GM12874 (cell line): ENCODE data around the gene TRIP10.

Source experiments
- TF ChIP-seq, protein P1 (sequence below): IDR thresholded peaks from 2 replicates; pipeline ENCODE4 v1.5.1; 2011; ENCODE audit warnings: low read depth, mild to moderate bottlenecking, control low read depth, low read length, moderate library complexity; ENCODE audit not compliant: insufficient read depth

Gene TRIP10, protein sequence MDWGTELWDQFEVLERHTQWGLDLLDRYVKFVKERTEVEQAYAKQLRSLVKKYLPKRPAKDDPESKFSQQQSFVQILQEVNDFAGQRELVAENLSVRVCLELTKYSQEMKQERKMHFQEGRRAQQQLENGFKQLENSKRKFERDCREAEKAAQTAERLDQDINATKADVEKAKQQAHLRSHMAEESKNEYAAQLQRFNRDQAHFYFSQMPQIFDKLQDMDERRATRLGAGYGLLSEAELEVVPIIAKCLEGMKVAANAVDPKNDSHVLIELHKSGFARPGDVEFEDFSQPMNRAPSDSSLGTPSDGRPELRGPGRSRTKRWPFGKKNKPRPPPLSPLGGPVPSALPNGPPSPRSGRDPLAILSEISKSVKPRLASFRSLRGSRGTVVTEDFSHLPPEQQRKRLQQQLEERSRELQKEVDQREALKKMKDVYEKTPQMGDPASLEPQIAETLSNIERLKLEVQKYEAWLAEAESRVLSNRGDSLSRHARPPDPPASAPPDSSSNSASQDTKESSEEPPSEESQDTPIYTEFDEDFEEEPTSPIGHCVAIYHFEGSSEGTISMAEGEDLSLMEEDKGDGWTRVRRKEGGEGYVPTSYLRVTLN

DNA sequence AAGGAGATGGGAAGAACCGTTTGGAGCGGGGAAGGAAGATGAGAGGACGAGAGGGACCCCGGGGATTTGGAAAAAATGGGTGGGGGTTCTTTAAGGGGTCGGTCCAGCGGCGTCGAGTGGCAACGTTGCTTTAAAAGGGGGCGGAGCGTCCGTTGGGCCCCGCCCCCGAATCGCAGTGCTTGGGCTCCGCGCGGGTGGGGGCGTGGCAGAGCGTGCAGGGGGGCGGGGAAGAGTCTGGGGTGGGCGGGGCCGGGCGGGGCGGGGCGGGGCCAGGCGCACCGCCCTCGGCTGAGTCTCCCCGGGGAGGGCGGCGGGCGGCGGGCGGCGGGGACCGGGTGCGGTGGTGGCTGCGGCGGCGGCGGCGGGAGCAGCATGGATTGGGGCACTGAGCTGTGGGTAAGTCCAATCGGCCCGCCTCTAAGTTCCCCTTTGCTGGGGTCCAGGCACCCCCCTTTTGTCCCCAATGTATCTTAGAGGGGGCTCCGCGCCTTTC, at the start of gene TRIP10:
Gene TRIP10, plus strand, starts transcription at position 291 of the 493 bp plus-strand sequence. Its CDS starts 82 bp downstream, at position 373.
- TF ChIP-seq, protein P1, sequence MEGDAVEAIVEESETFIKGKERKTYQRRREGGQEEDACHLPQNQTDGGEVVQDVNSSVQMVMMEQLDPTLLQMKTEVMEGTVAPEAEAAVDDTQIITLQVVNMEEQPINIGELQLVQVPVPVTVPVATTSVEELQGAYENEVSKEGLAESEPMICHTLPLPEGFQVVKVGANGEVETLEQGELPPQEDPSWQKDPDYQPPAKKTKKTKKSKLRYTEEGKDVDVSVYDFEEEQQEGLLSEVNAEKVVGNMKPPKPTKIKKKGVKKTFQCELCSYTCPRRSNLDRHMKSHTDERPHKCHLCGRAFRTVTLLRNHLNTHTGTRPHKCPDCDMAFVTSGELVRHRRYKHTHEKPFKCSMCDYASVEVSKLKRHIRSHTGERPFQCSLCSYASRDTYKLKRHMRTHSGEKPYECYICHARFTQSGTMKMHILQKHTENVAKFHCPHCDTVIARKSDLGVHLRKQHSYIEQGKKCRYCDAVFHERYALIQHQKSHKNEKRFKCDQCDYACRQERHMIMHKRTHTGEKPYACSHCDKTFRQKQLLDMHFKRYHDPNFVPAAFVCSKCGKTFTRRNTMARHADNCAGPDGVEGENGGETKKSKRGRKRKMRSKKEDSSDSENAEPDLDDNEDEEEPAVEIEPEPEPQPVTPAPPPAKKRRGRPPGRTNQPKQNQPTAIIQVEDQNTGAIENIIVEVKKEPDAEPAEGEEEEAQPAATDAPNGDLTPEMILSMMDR = no peak

DNA sequence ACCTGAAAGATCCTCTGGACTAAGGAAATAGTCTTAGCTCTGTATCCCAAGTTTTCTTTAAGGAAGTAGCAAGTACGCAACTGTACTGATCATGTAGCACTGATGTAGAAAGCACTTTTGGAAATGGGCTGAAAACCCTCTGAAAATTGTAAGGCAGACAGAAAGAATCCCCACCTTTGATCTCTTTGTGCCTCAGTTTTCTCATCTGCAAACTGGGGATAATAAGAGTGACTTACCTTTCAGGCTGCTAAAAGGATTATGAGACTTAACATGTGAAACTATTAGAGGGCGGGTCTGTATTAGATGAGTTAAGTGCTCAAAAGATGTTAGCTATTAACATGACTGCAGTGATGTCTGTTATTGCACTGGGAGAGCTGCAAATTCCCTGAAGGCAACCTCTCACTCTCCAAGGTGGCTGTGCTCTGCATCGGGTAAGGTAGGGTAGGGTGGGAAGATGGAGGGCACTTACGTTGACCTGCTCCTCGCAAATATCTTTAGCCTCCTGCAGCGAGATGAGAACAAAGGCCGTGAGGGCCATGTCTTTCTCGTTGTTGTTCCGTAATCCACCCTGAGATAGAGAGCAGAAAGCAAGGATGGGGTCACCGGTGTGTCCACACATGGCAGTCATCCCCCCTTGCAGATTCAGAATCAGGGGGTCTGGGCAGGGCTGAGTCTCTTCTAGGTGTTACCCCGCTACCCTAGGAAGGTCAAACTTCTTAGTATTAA, 49.2 kb upstream of the TRIP10 start:
- TF ChIP-seq, protein P1 = no peak

DNA sequence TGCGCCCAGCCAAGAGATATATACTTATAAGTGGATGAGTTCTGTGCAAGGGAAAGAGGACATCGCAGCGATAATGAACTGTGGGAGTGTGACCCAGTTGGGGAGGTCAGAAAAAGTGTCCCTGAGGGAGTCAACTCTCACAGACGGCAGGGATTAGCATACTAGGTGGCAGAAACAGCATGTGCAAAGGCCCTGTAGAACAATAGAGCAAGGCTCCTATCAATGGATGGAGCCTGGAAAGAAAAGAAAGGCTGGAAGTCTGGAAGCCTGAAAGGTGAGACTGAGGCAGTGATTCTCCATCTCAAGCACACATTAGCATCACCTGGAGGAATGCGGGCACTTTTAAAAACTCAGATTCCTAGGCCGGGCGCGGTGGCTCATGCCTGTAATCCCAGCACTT, 48.1 kb upstream of the TRIP10 start:
- TF ChIP-seq, protein P1 = no peak

DNA sequence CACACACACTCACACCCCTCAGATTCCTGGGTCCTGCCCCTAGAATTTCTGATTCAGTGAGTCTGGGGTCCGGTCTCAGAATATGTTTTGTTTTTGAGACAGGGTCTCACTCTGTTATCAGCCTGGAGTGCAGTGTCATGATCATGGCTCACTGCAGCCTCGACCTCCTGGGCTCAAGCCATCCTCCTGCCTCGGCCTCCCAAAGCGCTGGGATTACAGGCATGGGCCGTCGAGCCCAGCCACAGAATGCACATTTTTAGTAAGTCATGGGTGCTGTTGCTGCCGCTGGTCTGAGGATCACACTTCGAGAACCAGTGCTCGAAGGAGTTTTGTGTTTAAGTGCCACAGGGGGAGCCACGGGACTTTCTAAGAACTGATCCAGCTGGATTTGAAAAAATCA, 47.5 kb upstream of the TRIP10 start:
- TF ChIP-seq, protein P1 = no peak

DNA sequence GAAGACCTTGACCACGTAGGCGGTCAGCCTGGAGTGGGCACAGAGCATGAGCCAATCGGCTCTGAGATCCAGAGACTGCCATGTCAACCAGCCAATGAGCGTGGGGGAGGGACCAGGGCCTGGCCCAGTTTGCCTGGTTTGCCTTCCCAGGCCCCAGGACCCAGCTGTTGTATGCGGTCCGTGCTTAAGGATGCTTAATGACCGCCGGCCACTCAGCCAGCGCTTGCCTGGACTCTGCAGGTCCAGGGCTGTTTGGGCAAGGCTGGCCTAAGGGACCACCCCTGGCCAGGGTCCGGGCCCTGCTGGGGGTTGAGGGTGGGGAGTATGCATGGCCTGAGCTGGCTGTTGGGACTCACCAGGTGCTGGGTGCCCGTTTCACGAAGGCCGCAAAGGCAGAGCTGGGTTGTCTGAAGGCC, 46.4 kb upstream of the TRIP10 start:
- TF ChIP-seq, protein P1 = no peak

DNA sequence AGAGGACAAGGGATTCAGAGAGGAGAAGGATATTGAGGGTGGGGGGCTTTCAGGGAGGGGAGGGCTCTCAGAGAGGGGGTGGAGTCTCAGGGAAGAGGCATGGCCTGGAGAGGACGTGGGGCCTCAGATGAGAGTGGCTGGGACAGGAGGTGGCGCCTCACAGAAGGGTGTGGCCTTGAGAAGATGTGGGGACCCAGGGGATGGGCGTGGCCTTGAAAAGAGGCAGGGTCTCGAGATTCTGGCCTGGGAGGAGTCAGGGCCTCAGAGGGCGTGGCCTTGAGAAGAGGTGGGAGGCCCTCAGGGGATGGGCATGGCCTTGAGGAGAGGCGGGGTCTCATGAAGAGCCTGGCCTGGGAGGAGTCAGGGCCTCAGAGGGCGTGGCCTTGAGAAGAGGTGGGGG, 45.8 kb upstream of the TRIP10 start:
- TF ChIP-seq, protein P1 = no peak
